ENCODE results near the gene ST6GALNAC3.

ST6GALNAC3 gene

DNA sequence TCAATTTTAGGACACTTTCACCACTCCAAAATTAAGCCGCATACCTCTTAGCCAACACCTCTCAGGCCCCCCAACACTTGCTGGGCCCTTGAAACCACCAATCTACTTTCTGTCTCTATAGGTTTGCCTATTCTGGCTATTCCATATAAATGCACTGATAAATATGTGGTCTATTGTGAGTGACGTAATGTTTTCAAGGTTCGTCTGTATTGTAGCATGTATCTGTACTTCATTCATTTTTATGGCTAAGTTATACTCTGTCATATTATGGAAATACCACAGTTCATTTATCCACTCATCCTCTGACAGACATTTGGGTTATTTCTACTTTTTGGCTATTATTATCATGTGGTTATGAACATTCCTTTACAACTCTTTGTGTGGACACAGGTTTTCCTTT lies 432.8 kb downstream of the ST6GALNAC3 start:
- in situ Hi-C loops (cut with MboI; ENCODE audit: low sequenced_read_pairs, unreplicated experiment) = no loop called here
- no peak for TF ChIP-seq CTCF (IDR thresholded peaks at IDR 0.05; ENCODE audit: borderline replicate concordance, control extremely low read depth, extremely low read depth, insufficient read depth, missing control alignments)
- no peak for DNase-seq (ENCODE audit: low spot score)

DNA sequence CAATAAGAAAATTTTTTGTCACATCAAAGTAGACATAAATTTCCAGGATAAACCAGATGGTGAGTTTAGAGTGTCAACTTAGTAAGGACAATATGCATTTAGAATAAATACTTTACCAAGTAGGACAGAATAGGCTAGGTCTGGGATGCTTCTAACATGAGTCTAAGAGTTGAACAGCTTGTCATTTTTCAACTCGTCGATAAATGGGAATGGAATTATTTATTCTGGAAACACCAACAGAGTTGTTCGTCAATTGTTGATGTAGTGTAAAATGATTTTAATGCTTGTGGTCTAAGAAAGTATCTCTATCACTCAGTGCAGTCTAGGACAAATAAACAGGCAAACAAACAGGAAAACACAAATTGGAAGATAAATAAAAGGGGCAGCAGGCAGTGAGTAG lies 434.3 kb downstream of the ST6GALNAC3 start:
- no peak for DNase-seq (ENCODE audit: low spot score)
- no peak for TF ChIP-seq CTCF (IDR thresholded peaks at IDR 0.05; ENCODE audit: borderline replicate concordance, control extremely low read depth, extremely low read depth, insufficient read depth, missing control alignments)
- in situ Hi-C loops (cut with MboI; ENCODE audit: low sequenced_read_pairs, unreplicated experiment) = no loop called here

DNA sequence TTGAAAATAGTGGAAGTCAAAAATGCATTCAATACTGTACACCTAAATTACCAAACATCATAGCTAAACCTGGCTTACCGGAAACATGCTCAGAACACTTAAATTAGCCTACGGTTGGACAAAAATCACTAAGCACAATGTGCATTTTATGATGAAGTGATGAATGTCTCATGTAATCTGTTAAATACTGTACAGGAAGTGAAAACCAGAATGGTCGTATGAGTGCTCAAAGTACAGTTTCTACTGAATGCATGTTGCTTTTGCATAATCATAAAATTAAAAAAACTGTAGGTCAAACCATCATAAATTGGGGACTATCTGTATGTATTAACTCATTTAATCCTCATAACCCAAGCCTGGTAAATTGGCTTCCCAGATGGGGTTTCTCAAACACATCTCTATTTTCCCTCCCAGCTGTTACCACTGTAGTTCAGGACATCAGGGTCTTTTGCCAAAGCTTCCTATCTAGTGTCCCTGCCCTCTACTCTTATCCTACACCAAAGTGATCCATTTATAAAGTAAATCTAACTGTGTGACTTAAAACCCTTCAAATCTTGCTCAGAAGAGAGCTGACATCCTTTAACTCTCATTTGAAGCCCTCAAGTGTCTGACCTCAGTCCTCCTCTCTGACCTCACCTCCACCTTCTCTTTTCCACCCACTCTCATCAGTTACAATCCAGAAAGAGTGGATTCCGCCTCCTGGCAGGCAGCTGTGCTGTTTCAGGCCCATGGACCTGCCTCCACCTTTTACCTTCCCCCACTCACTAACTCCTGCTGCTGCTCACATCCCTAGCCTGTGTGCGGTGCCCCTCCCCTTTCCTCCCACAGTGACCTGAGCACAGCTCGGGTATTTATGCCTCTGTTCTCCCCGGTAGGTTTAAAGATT lies 436.4 kb downstream of the ST6GALNAC3 start:
- TF ChIP-seq CTCF (IDR thresholded peaks at IDR 0.05; ENCODE audit: borderline replicate concordance, control extremely low read depth, extremely low read depth, insufficient read depth, missing control alignments) = no peak
- in situ Hi-C loops (cut with MboI; ENCODE audit: low sequenced_read_pairs, unreplicated experiment) = no loop called here
- no peak for DNase-seq (ENCODE audit: low spot score)

GRCh38 chr1:76511558-76512179 lies 437.1 kb downstream of the ST6GALNAC3 start:
- no peak for DNase-seq (ENCODE audit: low spot score)
- in situ Hi-C loops (cut with MboI; ENCODE audit: low sequenced_read_pairs, unreplicated experiment) = no loop called here
- no peak for TF ChIP-seq CTCF (IDR thresholded peaks at IDR 0.05; ENCODE audit: borderline replicate concordance, control extremely low read depth, extremely low read depth, insufficient read depth, missing control alignments)

DNA sequence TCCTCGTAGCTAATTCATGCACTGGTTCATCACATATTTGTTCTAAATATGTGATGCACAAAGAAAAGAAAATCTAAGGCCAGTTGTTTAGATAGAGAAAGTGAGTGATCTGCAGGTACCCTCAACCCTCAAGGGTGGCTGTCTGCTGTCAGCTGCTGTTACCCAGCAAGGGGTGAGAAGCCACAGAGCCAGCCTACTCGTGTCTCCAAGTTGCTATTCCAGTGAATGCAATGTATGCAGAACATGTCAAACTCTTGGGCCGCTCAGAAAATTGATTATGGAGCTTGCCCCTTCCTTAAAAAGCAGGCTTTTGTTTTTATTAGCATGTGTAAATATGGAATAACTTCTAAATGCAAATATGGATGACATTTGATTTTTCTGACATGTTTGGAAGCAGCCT lies 456.4 kb downstream of the ST6GALNAC3 start:
- DNase-seq (ENCODE audit: low spot score) = no peak
- no peak for TF ChIP-seq CTCF (IDR thresholded peaks at IDR 0.05; ENCODE audit: borderline replicate concordance, control extremely low read depth, extremely low read depth, insufficient read depth, missing control alignments)
- in situ Hi-C loops (cut with MboI; ENCODE audit: low sequenced_read_pairs, unreplicated experiment) = no loop called here

DNA sequence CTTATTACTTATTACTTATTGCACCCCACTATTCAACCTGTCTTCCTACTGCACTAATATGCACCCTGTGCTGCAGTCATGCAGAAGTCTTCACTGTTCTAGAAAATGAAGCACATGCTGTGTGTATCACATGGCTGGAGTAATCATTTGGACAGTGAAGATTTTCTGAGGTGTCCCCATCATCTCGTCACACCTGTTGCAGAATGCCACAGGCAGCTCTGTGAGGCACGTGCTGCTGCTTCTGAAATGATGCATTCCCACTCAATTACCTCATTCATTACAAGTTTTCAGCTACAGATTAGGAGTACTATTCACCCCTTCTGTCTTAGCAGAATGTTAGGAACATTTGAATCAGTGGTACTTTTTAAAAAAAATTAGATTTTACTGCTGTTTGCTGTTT lies 467.1 kb downstream of the ST6GALNAC3 start:
- TF ChIP-seq CTCF (IDR thresholded peaks at IDR 0.05; ENCODE audit: borderline replicate concordance, control extremely low read depth, extremely low read depth, insufficient read depth, missing control alignments) = no peak
- in situ Hi-C loops (cut with MboI; ENCODE audit: low sequenced_read_pairs, unreplicated experiment) = no loop called here
- DNase-seq (ENCODE audit: low spot score) = no peak
